ENCODE data around the gene NALCN.

NALCN gene

DNA sequence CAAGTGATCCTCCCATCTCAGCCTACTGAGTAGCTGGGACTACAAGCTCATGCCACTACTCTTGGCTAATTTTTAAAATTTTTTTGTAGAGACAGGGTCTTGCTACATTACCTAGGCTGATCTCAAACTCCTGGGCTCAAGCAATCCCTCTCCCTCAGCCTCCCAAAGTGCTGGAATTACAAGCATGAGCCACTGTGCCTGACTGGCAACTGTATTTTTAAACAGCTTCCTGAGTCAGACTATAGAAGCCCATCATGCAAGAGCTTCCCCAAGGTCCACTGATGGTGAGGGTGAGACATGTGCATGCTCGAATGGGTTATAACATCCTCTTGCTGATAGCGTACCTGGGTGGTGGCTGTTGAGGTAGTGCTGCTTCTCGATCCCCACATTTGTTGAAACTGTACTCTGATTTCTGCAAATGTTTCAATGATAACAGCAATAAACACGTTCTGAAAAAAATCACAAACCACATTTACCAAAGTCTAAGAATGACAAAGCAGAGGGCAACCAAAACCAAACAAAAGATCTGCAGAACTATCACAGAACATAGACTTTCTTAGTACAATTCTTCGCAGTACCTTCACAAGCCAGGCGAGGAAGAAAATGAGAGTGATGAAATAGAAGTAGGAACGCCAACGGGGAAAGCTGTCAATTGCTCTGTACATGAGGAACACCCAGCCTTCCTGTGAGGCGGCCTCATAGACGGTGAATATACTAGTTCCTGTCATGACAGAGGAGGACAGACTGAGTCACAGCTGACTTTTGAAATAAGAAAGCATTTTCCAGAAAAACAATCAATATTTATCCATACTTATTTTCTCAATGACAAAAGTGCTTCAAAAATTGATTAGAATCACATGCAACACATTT, 124.4 kb downstream of the NALCN start (continued):
- TF ChIP-seq, protein P1, sequence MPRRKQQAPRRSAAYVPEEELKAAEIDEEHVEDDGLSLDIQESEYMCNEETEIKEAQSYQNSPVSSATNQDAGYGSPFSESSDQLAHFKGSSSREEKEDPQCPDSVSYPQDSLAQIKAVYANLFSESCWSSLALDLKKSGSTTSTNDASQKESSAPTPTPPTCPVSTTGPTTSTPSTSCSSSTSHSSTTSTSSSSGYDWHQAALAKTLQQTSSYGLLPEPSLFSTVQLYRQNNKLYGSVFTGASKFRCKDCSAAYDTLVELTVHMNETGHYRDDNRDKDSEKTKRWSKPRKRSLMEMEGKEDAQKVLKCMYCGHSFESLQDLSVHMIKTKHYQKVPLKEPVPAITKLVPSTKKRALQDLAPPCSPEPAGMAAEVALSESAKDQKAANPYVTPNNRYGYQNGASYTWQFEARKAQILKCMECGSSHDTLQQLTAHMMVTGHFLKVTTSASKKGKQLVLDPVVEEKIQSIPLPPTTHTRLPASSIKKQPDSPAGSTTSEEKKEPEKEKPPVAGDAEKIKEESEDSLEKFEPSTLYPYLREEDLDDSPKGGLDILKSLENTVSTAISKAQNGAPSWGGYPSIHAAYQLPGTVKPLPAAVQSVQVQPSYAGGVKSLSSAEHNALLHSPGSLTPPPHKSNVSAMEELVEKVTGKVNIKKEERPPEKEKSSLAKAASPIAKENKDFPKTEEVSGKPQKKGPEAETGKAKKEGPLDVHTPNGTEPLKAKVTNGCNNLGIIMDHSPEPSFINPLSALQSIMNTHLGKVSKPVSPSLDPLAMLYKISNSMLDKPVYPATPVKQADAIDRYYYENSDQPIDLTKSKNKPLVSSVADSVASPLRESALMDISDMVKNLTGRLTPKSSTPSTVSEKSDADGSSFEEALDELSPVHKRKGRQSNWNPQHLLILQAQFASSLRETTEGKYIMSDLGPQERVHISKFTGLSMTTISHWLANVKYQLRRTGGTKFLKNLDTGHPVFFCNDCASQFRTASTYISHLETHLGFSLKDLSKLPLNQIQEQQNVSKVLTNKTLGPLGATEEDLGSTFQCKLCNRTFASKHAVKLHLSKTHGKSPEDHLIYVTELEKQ (tag by site-specific recombination; IDR thresholded peaks at IDR 0.05; ENCODE audit: borderline replicate concordance) = no peak
- no peak for TF ChIP-seq OVOL3 (tag by site-specific recombination; IDR thresholded peaks at IDR 0.05)
- no peak for TF ChIP-seq ZNF610 (tag by site-specific recombination; IDR thresholded peaks at IDR 0.05; ENCODE audit: borderline replicate concordance)
- TF ChIP-seq BCL11B (tag by site-specific recombination; IDR thresholded peaks at IDR 0.05; ENCODE audit: low read depth) = no peak
- TF ChIP-seq ZNF302 (tag by site-specific recombination; IDR thresholded peaks at IDR 0.05; ENCODE audit: low read depth) = no peak
- TF ChIP-seq YY1 (tag by site-specific recombination; IDR thresholded peaks at IDR 0.05) = no peak
- TF ChIP-seq ZNF791 (tag by site-specific recombination; IDR thresholded peaks at IDR 0.05) = no peak
- TF ChIP-seq KLF7 (tag by site-specific recombination; IDR thresholded peaks at IDR 0.05; ENCODE audit: borderline replicate concordance) = no peak
- TF ChIP-seq ZNF311 (tag by site-specific recombination; IDR thresholded peaks at IDR 0.05; ENCODE audit: borderline replicate concordance) = no peak
- no peak for TF ChIP-seq SETDB1 (IDR thresholded peaks at IDR 0.05; ENCODE audit: insufficient read length, low read length)
- no peak for TF ChIP-seq IKZF3 (tag by site-specific recombination; IDR thresholded peaks at IDR 0.05)
- no peak for TF ChIP-seq ZNF514 (tag by site-specific recombination; IDR thresholded peaks at IDR 0.05)
- no peak for TF ChIP-seq SP3 (tag by site-specific recombination; IDR thresholded peaks at IDR 0.05)
- TF ChIP-seq, protein P2, sequence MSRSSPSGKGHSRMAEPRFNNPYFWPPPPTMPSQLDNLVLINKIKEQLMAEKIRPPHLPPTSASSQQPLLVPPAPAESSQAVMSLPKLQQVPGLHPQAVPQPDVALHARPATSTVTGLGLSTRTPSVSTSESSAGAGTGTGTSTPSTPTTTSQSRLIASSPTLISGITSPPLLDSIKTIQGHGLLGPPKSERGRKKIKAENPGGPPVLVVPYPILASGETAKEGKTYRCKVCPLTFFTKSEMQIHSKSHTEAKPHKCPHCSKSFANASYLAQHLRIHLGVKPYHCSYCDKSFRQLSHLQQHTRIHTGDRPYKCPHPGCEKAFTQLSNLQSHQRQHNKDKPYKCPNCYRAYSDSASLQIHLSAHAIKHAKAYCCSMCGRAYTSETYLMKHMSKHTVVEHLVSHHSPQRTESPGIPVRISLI (tag by site-specific recombination; IDR thresholded peaks at IDR 0.05) = no peak

DNA sequence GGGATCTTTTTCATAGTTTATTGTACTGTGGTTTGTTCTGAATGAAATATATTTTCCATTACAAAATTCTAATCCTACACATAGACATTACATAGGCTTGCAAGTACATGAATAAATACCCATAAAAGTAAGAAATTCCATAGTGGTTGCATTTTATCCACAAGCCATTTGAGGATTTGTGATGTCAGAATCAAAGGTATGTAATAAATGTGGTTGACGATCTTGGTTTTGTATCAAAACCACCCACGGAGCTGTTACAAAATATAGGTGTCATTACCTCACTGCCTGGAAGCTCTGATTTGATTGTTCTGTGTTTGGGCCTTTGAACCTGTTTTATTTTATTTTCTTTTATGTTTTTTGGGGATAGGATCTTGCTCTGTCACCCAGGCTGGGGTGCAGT, 125.1 kb downstream of the NALCN start:
- TF ChIP-seq ZBTB48 (tag by site-specific recombination; IDR thresholded peaks at IDR 0.05) = no peak
- TF ChIP-seq KLF8 (tag by site-specific recombination; IDR thresholded peaks at IDR 0.05) = no peak
- no peak for TF ChIP-seq ZNF169 (tag by site-specific recombination; IDR thresholded peaks at IDR 0.05)
- no peak for TF ChIP-seq ZNF302 (tag by site-specific recombination; IDR thresholded peaks at IDR 0.05; ENCODE audit: low read depth)
- no peak for TF ChIP-seq ZNF202 (tag by site-specific recombination; IDR thresholded peaks at IDR 0.05; ENCODE audit: borderline replicate concordance)
- no peak for TF ChIP-seq ZXDB (tag by site-specific recombination; IDR thresholded peaks at IDR 0.05)
- no peak for TF ChIP-seq FEZF1 (tag by site-specific recombination; IDR thresholded peaks at IDR 0.05)
- no peak for TF ChIP-seq ZNF112 (tag by site-specific recombination; IDR thresholded peaks at IDR 0.05)
- no peak for TF ChIP-seq HOXA7 (CRISPR knock-in tag; IDR thresholded peaks at IDR 0.05; ENCODE audit: borderline replicate concordance)
- TF ChIP-seq, protein P3, sequence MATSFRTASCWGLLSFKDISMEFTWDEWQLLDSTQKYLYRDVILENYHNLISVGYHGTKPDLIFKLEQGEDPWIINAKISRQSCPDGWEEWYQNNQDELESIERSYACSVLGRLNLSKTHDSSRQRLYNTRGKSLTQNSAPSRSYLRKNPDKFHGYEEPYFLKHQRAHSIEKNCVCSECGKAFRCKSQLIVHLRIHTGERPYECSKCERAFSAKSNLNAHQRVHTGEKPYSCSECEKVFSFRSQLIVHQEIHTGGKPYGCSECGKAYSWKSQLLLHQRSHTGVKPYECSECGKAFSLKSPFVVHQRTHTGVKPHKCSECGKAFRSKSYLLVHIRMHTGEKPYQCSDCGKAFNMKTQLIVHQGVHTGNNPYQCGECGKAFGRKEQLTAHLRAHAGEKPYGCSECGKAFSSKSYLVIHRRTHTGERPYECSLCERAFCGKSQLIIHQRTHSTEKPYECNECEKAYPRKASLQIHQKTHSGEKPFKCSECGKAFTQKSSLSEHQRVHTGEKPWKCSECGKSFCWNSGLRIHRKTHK (tag by site-specific recombination; IDR thresholded peaks at IDR 0.05) = no peak
- no peak for TF ChIP-seq ZNF404 (tag by site-specific recombination; IDR thresholded peaks at IDR 0.05)
- no peak for TF ChIP-seq ZNF558 (tag by site-specific recombination; IDR thresholded peaks at IDR 0.05)
- no peak for TF ChIP-seq ZNF146 (tag by site-specific recombination; IDR thresholded peaks at IDR 0.05)
- TF ChIP-seq, protein P4, sequence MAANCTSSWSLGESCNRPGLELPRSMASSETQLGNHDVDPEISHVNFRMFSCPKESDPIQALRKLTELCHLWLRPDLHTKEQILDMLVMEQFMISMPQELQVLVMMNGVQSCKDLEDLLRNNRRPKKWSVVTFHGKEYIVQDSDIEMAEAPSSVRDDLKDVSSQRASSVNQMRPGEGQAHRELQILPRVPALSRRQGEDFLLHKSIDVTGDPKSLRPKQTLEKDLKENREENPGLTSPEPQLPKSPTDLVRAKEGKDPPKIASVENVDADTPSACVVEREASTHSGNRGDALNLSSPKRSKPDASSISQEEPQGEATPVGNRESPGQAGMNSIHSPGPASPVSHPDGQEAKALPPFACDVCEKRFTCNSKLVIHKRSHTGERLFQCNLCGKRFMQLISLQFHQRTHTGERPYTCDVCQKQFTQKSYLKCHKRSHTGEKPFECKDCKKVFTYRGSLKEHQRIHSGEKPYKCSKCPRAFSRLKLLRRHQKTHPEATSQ (tag by site-specific recombination; IDR thresholded peaks at IDR 0.05) = no peak
- no peak for TF ChIP-seq PRDM1 (tag by site-specific recombination; IDR thresholded peaks at IDR 0.05)
- no peak for TF ChIP-seq ZNF596 (tag by site-specific recombination; IDR thresholded peaks at IDR 0.05)
- Histone ChIP-seq H3K4me3 (ENCODE audit: low read depth, low read length) (no peak overlapping the region), H3K9me3 (ENCODE audit: control insufficient read depth, insufficient read depth, low read depth, low read length) (no peaks in the 10 kb centered on the region), H3K4me1 (ENCODE audit: control insufficient read depth, insufficient read depth, low read length) (no peaks in the 10 kb centered on the region), H3K27ac (ENCODE audit: extremely low read depth, low read depth, low read length) (no peak overlapping the region), H3K36me3 (ENCODE audit: control insufficient read depth in 2 of 2, insufficient read depth in 1 of 2, low read length in 2 of 2) (no peaks in the 10 kb centered on the region)
- ChIA-PET CTCF (interaction anchor here (0.6 to 1.1 kb wide), 2 partner anchors 10 to 174 kb away, joined by 3 read pairs; no protein-coding TSS in a partner anchor), POLR2A (no interaction called here)

Data from HEK293 (cell line).